NB4 (cell line): ENCODE results near the gene TGM3.

Experiments used
- CTCF ChIP-seq: IDR thresholded peaks from one replicate; pipeline ENCODE4 v1.5.1; 2012; ENCODE audit warnings: low read depth, low read length
- MAX ChIP-seq: IDR thresholded peaks from 2 replicates; pipeline ENCODE4 v1.6.1; 2011; ENCODE audit warnings: low read depth, low read length
- MYC ChIP-seq: IDR thresholded peaks from 2 replicates; pipeline ENCODE4 v1.6.1; 2011; ENCODE audit warnings: low read depth, low read length
- POLR2A ChIP-seq: IDR thresholded peaks from 2 replicates; pipeline ENCODE4 v1.6.1; 2011; ENCODE audit warnings: mild to moderate bottlenecking; ENCODE audit not compliant: insufficient read length; ENCODE audit errors: extremely low read depth

GRCh38 chr20:2300002-2300401, 4.2 kb downstream of the TGM3 start:
- TF ChIP-seq MYC (no peak), CTCF (no peak), POLR2A (no peak), MAX (no peak)
